Stimulated activated memory B cell treated with anti-CD40 and anti-IgM and Interleukin-4, amounts not matched to agents 10 μg/mL and 1 μg/mL and 100 μg/mL, for 72 hours (primary cell): ENCODE results near the gene RABGGTA.
A peak's percentile ranks its signal among the peaks of the same experiment; 100 is the strongest.
"Not testable (repeated sequence)": the region's sequence is repeated elsewhere in the genome, so short reads cannot be mapped to it uniquely, and the experiment has no call there.

Source experiments
- ATAC-seq: fragments of 150-1000 bp; cut with Tn5 transposase; 2 replicates; pipeline ENCODE4 v1.10.0; 2021
- H3K27ac Mint-ChIP-seq: one replicate; pipeline ENCODE4 v1.8.0; 2022; ENCODE audit warnings: mild to moderate bottlenecking, mixed read lengths
- H3K27me3 Mint-ChIP-seq: one replicate; pipeline ENCODE4 v1.8.0; 2022; ENCODE audit warnings: mixed read lengths
- H3K36me3 Mint-ChIP-seq: one replicate; pipeline ENCODE4 v1.8.0; 2022; ENCODE audit warnings: mixed read lengths
- H3K4me1 Mint-ChIP-seq: one replicate; pipeline ENCODE4 v1.8.0; 2022; ENCODE audit warnings: mixed read lengths
- H3K4me3 Mint-ChIP-seq: one replicate; pipeline ENCODE4 v1.8.0; 2022; ENCODE audit warnings: mild to moderate bottlenecking, moderate library complexity, mixed read lengths
- H3K9me3 Mint-ChIP-seq: one replicate; pipeline ENCODE4 v1.8.0; 2022; ENCODE audit warnings: mixed read lengths

The RABGGTA gene

DNA sequence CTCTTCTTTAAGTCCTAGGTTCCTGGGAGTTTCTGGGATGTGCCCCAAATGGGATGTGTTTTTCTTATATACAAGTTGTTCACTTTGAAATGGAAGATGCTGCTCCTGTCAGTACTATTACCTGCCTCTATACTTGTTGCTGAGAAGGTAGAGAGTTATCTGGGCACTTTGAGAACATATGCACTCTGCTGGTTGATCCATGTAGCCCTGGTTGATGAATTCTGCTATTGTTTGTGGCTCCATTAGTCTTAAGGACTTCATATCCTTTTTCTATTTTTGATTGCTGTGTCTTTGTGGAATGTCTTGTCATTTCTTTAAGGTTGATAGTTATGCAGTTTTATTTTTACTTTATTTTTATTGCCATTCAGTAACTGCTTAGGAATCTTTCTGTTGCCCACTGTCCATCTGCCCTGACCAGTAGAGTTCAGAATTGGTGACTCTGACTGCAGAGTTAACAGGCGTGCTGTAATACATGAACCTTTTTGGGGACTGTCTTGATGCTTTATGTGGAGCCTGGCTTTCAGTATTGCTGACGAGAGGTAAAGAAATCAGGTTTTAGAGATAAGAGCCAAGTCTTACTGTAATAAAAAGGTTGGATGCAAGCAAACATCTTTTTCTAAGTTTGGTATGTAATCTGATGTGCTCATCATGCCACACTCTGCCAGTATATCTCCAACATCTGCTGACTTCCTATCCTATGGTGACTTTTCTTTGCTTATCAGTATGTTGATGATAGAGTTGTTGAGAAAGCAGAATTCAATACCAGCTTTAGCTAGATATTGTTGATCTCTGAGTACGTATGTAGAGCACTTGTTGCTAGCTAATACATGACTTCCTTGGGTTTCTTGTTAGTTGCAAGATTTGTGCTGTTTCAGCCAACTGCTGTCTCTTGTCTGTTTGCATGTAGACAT, 37.0 kb downstream of the RABGGTA start:
- H3K27me3 Mint-ChIP-seq, result no peaks in the 10 kb centered on the region
- H3K27ac Mint-ChIP-seq, result peak overlapping the region; percentile 74
- peaks cover 38% of the 10 kb centered on the region for H3K36me3 Mint-ChIP-seq
- H3K9me3 Mint-ChIP-seq, result no peaks in the 10 kb centered on the region
- no peak for ATAC-seq
- peaks cover 55% of the 10 kb centered on the region for H3K4me1 Mint-ChIP-seq
- no peak overlapping the region for H3K4me3 Mint-ChIP-seq

DNA sequence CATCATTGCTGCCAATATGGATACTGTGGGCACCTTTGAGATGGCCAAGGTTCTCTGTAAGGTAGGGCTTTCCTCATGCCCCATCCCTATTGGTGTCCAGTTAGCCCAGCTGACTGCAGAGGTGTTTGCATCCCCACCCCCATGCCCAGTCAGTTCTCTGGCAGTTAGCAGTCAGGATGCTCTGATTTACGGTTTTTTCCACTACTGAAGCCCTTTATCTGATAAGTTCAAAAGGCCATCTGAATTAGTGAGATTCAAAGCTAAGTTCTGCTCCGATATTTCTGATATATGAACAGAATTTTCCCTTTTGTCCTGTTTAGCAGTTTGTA, 37.9 kb downstream of the RABGGTA start:
- Mint-ChIP-seq H3K27me3 (no peaks in the 10 kb centered on the region), H3K27ac (peak overlapping the region; percentile 74), H3K36me3 (peaks cover 29% of the 10 kb centered on the region), H3K9me3 (no peaks in the 10 kb centered on the region), H3K4me3 (peak overlapping the region; percentile 84), H3K4me1 (peaks cover 51% of the 10 kb centered on the region)
- no peak for ATAC-seq

DNA sequence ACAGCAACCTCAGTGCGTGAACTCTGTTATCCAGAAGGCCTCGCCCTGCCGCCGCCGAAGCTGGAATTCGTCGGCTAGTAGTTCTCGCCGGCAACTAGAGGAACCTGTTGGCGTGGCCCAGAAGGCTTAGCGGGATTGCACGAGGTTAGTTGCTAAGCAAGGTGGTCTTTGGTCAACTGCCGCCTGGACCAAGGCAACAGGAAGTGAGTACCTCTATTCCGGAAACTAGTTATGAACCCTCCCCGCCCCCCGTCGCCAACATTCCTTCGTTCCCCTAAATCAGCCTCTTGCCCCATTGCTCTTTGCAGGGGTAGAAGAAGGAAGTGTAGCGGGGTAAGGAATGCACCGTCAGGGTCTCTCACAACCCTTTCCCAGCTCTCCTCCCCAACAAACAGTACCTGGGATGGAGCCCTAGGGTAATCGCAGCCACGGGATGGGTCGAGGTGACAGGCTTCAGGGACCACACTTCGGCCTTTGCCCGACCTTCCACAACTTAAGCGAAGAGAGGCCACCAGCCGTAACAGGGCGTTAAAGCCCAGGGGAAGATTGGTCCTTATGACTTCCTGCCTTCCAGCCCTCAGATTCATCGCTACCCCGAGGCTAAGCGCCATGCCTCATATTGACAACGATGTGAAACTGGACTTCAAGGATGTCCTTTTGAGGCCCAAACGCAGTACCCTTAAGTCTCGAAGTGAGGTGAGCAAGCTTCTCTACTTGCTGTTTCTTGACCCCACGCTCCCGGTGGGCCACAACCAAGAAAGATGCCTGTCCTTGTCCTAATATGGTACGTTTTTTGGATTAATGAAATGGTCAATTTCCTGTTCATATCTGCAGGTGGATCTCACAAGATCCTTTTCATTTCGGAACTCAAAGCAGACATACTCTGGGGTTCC, 38.5 kb downstream of the RABGGTA start, which contains the start of gene GMPR2:
TSS of gene GMPR2 (plus strand) at position 285 of the 893 bp plus-strand sequence. CDS start at position 610, 325 bp downstream.
- Mint-ChIP-seq H3K9me3 (no peaks in the 10 kb centered on the region), H3K4me3 (peak within 1 kb of the TSS; percentile 84), H3K27ac (peak within 1 kb of the TSS; percentile 74), H3K4me1 (peaks cover 47% of the 10 kb centered on the region), H3K27me3 (no peaks in the 10 kb centered on the region), H3K36me3 (peaks cover 23% of the 10 kb centered on the region)
- peak; percentile 80 for ATAC-seq

DNA sequence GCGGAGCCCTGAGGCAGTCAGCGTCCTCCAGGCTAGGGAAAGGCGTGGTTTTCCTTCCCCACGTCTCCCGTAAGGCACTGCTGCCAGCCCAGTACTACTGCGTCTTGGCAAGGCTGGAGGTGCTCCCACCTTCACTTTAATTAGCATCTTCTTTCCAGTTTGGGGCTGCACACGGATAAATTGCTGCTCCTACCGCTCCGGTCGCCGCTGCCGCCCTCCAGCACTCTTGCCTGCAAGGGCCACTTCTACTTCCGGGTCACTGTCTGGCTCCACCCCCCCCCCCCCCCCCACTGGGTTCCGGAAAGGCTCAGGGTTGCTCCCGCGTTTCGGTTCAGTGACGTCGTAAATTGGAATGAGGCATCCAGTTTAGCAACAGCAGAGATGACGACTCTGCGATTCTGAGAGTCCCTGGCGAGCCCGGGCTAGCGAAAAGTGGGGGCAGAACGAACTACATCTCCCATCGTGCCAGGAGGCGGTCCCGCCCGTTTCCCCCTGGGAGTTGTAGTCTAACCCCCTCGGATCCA, 39.2 kb downstream of the RABGGTA start, which contains the start of gene NEDD8:
TSS of gene NEDD8 (minus strand) at position 247 of the 524 bp plus-strand sequence. CDS start at position 147, 100 bp downstream.
- H3K36me3 Mint-ChIP-seq, result peaks cover 22% of the 10 kb centered on the region
- peak; percentile 90 for ATAC-seq
- H3K27ac Mint-ChIP-seq, result peak within 1 kb of the TSS; percentile 74
- peak within 1 kb of the TSS; percentile 84 for H3K4me3 Mint-ChIP-seq
- no peaks in the 10 kb centered on the region for H3K9me3 Mint-ChIP-seq
- no peaks in the 10 kb centered on the region for H3K27me3 Mint-ChIP-seq
- H3K4me1 Mint-ChIP-seq, result peaks cover 44% of the 10 kb centered on the region

DNA sequence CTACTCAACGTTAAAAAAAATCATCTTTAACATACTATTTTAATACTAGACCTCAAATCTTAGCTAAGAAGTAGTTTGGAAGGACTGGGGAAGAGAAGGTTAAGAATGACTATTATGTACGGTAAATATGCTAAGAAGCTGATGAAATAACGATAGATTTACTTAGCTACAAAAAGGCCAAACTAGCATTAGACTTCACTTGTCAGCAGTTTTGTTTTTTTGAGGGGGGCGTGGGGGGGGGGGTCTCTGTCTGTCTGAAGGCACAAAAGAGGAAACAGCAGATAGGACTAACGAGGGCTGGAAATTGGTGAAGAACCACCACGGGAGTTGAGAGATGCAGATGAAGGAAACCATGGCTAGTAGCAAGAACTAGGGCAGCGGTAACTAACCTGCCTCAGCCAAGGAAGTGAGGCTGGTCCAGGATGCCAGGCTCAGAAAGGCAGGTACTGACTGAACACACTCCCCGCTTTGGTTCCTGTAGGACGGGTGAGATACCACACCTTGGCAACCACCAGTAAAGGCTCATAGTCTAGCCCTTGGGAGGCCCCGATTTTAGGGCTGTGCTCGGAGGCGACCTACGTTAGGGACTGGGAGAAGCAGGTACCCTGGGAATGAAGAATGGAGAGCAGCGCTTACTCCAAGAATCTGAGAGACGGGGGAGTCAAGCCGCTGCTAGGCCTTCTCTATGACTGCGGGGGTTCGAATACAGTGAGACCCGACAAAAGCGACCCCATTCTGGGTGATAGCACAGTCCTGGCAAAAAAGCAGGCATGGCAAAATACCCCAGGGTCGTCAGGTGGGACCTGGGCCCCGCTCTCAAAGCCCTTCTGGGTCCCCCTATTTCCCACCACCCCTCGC, 39.9 kb downstream of the RABGGTA start:
- peaks cover 18% of the 10 kb centered on the region for H3K36me3 Mint-ChIP-seq
- peak overlapping the region; percentile 84 for H3K4me3 Mint-ChIP-seq
- no peaks in the 10 kb centered on the region for H3K27me3 Mint-ChIP-seq
- H3K4me1 Mint-ChIP-seq, result peaks cover 45% of the 10 kb centered on the region
- no peaks in the 10 kb centered on the region for H3K9me3 Mint-ChIP-seq
- no peak for ATAC-seq
- peak overlapping the region; percentile 74 for H3K27ac Mint-ChIP-seq

DNA sequence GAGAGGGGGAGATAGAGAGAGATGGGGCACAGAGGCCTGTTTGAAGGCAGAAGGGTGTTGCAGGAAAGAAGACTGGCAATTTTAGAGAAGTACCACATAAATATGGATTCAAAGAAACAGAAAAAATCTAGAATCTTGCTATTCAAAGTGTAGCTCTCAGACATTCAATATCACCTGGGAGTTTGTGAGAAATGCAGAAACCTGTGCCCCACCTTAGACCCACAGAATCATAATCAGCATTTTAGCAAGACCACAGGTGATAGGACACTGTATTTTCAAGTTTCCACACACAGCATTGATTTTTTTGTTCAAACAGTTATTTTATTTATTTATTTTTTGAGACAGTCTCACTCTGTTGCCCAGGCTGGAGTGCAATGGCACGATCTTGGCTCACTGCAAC, 42.5 kb downstream of the RABGGTA start:
- Mint-ChIP-seq H3K27me3 (no peaks in the 10 kb centered on the region), H3K9me3 (no peaks in the 10 kb centered on the region), H3K27ac (no peak overlapping the region), H3K4me1 (peaks cover 36% of the 10 kb centered on the region), H3K36me3 (peaks cover 8% of the 10 kb centered on the region), H3K4me3 (no peak overlapping the region)
- ATAC-seq, result no peak

DNA sequence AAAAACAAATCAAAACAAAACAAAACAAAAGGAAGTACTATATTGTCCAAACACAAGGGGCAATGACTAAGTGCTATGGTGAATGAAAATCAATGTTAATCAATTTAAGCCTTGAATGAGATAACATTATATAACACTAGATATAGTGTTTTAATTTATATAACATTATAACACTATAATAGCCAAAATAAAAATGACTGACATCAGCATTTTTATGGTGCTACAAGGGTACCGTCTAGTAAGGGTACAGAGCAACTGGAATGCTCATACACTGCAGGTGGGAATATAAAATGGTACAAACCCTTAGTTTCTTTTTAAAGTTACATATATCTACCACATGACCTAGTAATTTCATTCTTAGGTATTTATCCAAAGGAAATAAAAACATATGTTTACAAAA, 44.9 kb downstream of the RABGGTA start:
- Mint-ChIP-seq H3K9me3 (no peaks in the 10 kb centered on the region), H3K4me1 (peaks cover 30% of the 10 kb centered on the region), H3K27me3 (no peaks in the 10 kb centered on the region), H3K27ac (no peak overlapping the region), H3K36me3 (peaks cover 8% of the 10 kb centered on the region), H3K4me3 (no peak overlapping the region)
- no peak for ATAC-seq

DNA sequence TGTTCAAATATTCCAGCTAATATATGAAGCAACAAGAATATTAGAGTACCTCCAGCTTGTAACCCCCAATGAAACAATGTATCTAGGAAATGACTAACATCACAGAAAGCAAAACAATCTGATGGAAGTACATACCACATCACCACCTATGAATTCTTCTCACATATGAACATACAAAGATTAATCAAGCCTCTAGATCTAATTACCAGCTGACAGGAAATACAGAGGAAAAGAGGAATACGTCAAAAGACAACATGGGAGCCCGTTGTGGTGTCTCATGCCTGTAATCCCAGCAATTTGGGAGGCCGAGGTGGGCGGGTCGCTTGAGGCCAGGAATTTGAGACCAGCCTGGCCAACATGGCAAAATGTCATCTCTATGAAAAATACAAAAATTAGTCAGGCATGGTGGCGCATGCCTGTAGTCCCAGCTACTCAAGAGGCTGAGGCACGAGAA, 46.8 kb downstream of the RABGGTA start:
- Mint-ChIP-seq H3K36me3 (peaks cover 10% of the 10 kb centered on the region), H3K9me3 (no peaks in the 10 kb centered on the region), H3K4me3 (no peak overlapping the region), H3K27me3 (no peaks in the 10 kb centered on the region), H3K27ac (no peak overlapping the region), H3K4me1 (peaks cover 26% of the 10 kb centered on the region)
- no peak for ATAC-seq

DNA sequence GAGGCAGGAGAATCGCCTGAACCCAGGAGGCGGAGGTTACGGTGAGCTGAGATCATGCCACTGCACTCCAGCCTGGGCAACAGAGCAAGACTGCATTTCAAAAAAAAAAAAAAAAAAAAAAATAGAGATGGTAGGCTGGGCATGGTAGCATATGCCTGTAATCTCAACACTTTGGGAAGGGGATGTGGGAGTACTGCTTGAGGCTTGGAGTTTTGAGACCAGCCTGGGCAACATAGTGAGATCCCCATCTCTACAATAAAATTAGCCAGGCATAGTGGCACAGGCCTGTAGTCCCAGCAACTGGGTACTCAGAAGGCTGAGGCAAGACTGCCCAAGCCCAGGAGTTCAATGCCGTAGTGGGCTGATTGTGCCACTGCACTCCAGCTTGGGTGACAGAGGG, 48.4 kb downstream of the RABGGTA start:
- H3K27me3 Mint-ChIP-seq, result not testable (repeated sequence)

DNA sequence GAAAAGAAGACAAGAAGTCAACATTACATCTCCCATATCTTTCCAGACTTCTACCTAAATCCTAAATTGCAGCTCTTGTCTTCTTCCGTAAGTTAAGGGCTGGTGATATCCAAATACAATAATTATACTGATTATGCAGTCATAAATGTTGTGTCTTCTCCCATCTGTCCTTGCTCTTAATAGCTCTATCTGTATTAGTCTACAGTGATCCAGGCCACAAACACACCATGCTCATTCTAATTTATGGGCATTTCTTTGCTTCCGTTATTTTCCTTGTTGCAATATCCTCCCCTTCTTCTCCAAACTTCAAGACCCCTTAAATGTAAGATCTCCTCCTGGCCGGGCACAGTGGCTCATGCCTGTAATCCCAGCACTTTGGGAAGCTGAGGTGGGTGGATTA, 51.9 kb downstream of the RABGGTA start:
- H3K27ac Mint-ChIP-seq, result no peak overlapping the region
- H3K36me3 Mint-ChIP-seq, result peaks cover 6% of the 10 kb centered on the region
- H3K27me3 Mint-ChIP-seq, result no peaks in the 10 kb centered on the region
- H3K4me3 Mint-ChIP-seq, result no peak overlapping the region
- H3K4me1 Mint-ChIP-seq, result peaks cover 18% of the 10 kb centered on the region
- no peak for ATAC-seq
- no peaks in the 10 kb centered on the region for H3K9me3 Mint-ChIP-seq

More for the DNA sequence above, 48.4 kb downstream of the RABGGTA start:
- not testable (repeated sequence) for H3K4me3 Mint-ChIP-seq, ATAC-seq, H3K9me3 Mint-ChIP-seq, H3K27ac Mint-ChIP-seq
- H3K4me1 Mint-ChIP-seq, result peaks cover 20% of the 10 kb centered on the region
- peaks cover 14% of the 10 kb centered on the region for H3K36me3 Mint-ChIP-seq

DNA sequence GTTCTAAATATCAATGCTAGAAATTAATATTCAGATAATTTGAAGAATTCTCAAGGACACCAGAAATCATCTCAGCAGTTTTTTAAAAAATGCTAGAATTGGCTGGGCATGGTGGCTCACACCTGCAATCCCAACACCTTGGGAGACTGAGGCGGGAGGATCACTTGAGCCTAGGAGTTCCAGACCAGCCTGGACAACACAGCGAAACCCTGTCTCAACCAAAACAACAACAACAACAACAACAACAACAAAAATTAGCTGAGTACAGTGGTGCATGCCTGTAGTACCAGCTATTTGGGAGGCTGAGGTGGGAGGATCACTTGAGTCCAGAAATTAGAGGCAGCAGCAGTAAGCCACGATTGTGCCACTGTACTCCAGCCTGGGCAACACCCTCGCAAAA, 52.3 kb downstream of the RABGGTA start:
- H3K4me1 Mint-ChIP-seq, result peaks cover 19% of the 10 kb centered on the region
- ATAC-seq, result no peak
- H3K4me3 Mint-ChIP-seq, result no peak overlapping the region
- H3K36me3 Mint-ChIP-seq, result peaks cover 6% of the 10 kb centered on the region
- H3K27me3 Mint-ChIP-seq, result no peaks in the 10 kb centered on the region
- no peaks in the 10 kb centered on the region for H3K9me3 Mint-ChIP-seq
- no peak overlapping the region for H3K27ac Mint-ChIP-seq

DNA sequence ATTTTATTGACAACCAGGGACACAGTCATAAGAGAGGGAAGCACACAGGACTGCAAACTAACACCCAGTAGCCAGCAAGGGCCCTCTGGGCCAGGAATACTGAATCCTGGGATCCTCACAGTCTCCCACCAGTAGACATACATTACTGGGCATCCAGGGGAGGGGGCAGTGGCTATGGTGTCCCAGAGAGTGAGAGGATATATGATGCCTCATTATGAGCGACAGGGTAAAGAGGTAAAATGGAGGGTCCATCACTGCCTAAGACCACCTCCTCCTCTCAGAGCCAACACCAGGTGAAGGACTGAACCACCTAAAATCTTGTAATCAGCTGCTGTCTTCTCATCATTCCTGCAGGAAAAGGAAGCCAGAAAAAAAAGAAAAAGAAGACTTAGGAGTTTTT, 54.5 kb downstream of the RABGGTA start:
- not testable (repeated sequence) for H3K9me3 Mint-ChIP-seq, H3K27ac Mint-ChIP-seq, ATAC-seq, H3K27me3 Mint-ChIP-seq, H3K36me3 Mint-ChIP-seq, H3K4me3 Mint-ChIP-seq
- peaks cover 32% of the 10 kb centered on the region for H3K4me1 Mint-ChIP-seq

DNA sequence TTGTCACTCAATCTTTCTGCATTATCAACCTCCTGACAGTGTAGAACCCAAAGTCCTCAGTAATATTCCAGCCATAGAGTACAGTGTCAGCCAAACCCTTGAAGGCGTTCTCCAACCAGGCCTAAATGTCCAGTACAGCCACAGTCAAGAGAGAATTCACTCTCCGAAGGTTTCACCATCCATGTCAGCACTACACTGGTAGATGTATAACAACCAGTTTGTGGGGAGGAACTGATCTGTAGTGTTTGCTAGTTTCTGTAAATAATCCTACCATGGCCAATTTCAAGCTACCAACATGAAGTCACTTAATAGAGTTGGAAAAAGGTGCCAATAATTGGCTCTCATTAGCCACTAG, 55.1 kb downstream of the RABGGTA start:
- Mint-ChIP-seq H3K4me3 (peak overlapping the region; percentile 93), H3K9me3 (no peaks in the 10 kb centered on the region), H3K27me3 (no peaks in the 10 kb centered on the region), H3K36me3 (peaks cover 11% of the 10 kb centered on the region), H3K4me1 (peaks cover 38% of the 10 kb centered on the region), H3K27ac (peak overlapping the region; percentile 94)
- no peak for ATAC-seq
